ENCODE results near the gene NEXMIF.

The NEXMIF gene

GRCh38 chrX:74797338-74797887 lies 127.8 kb downstream of the NEXMIF start:
- TF ChIP-seq, protein P1, sequence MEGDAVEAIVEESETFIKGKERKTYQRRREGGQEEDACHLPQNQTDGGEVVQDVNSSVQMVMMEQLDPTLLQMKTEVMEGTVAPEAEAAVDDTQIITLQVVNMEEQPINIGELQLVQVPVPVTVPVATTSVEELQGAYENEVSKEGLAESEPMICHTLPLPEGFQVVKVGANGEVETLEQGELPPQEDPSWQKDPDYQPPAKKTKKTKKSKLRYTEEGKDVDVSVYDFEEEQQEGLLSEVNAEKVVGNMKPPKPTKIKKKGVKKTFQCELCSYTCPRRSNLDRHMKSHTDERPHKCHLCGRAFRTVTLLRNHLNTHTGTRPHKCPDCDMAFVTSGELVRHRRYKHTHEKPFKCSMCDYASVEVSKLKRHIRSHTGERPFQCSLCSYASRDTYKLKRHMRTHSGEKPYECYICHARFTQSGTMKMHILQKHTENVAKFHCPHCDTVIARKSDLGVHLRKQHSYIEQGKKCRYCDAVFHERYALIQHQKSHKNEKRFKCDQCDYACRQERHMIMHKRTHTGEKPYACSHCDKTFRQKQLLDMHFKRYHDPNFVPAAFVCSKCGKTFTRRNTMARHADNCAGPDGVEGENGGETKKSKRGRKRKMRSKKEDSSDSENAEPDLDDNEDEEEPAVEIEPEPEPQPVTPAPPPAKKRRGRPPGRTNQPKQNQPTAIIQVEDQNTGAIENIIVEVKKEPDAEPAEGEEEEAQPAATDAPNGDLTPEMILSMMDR (IDR thresholded peaks at IDR 0.05; ENCODE audit: low read length): no peak
- TF ChIP-seq EZH2phosphoT487 (IDR thresholded peaks at IDR 0.05; ENCODE audit: low read length) (no peak), EZH2 (optimal IDR thresholded peaks at IDR 0.05; ENCODE audit: low read depth, low read length) (no peak)
- Histone ChIP-seq H3K79me2 (ENCODE audit: low read length) (no peaks in the 10 kb centered on the region), H3K27ac (ENCODE audit: low read length) (no peak overlapping the region)

DNA sequence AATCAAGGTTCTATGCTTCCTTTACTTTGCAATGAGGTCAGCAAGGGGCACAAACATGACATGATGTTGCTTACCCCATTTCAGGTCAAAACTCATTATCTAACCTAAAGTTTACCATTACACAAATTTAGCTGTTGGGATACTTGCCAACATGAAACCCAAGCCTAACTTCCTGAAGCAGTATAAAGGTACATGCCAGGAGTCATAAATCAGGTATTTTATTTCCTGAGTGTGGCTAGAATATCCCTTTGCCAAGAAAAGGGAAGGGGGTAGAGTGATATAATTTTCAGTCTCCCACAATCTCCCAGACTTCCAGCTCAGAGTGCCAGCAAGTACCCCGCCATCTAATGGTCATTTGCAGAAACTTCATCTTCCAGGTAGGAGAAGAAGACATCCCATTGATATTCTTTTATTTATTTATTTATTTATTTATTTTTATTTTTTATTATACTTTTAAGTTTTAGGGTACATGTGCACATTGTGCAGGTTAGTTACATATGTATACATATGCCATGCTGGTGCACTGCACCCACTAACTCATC lies 136.6 kb downstream of the NEXMIF start:
- Histone ChIP-seq H2AFZ (ENCODE audit: low read length) (no peak overlapping the region), H3K9ac (ENCODE audit: low read length) (no peak overlapping the region), H3K27me3 (replicated peaks; ENCODE audit: insufficient read depth, low read length) (no peaks in the 10 kb centered on the region), H3K9me3 (replicated peaks; ENCODE audit: insufficient read depth, low read length) (no peaks in the 10 kb centered on the region), H3K36me3 (replicated peaks; ENCODE audit: insufficient read depth, low read length) (no peaks in the 10 kb centered on the region), H3K79me2 (ENCODE audit: low read length) (no peaks in the 10 kb centered on the region), H4K20me1 (ENCODE audit: insufficient read depth, low read length) (no peaks in the 10 kb centered on the region), H3K4me2 (ENCODE audit: low read depth, low read length) (no peak overlapping the region), H3K27ac (ENCODE audit: low read length) (no peak overlapping the region), H3K9me2 (replicated peaks; ENCODE audit: insufficient read depth, low read length) (no peaks in the 10 kb centered on the region), H3F3A (ENCODE audit: insufficient read depth, low read length) (no peaks in the 10 kb centered on the region), H3K4me3 (ENCODE audit: low read length) (no peak overlapping the region), H3K4me1 (ENCODE audit: low read length) (no peaks in the 10 kb centered on the region)
- TF ChIP-seq EZH2phosphoT487 (IDR thresholded peaks at IDR 0.05; ENCODE audit: low read length): no peak
- no peak for TF ChIP-seq EZH2 (optimal IDR thresholded peaks at IDR 0.05; ENCODE audit: low read depth, low read length)
- TF ChIP-seq, protein P1 (IDR thresholded peaks at IDR 0.05; ENCODE audit: low read length): no peak
- DNase-seq: no peak

More at GRCh38 chrX:74797338-74797887, 127.8 kb downstream of the NEXMIF start:
- no peaks in the 10 kb centered on the region for H4K20me1 ChIP-seq (ENCODE audit: insufficient read depth, low read length)
- no peak overlapping the region for H3K4me3 ChIP-seq (ENCODE audit: low read length)
- H3K27me3 ChIP-seq (replicated peaks; ENCODE audit: insufficient read depth, low read length): no peaks in the 10 kb centered on the region
- no peak for DNase-seq
- no peaks in the 10 kb centered on the region for H3K9me2 ChIP-seq (replicated peaks; ENCODE audit: insufficient read depth, low read length)
- H3K9me3 ChIP-seq (replicated peaks; ENCODE audit: insufficient read depth, low read length): no peaks in the 10 kb centered on the region
- H2AFZ ChIP-seq (ENCODE audit: low read length): no peak overlapping the region
- H3F3A ChIP-seq (ENCODE audit: insufficient read depth, low read length): no peaks in the 10 kb centered on the region
- no peak overlapping the region for H3K9ac ChIP-seq (ENCODE audit: low read length)
- H3K36me3 ChIP-seq (replicated peaks; ENCODE audit: insufficient read depth, low read length): no peaks in the 10 kb centered on the region
- no peak overlapping the region for H3K4me2 ChIP-seq (ENCODE audit: low read depth, low read length)
- no peaks in the 10 kb centered on the region for H3K4me1 ChIP-seq (ENCODE audit: low read length)

DNA sequence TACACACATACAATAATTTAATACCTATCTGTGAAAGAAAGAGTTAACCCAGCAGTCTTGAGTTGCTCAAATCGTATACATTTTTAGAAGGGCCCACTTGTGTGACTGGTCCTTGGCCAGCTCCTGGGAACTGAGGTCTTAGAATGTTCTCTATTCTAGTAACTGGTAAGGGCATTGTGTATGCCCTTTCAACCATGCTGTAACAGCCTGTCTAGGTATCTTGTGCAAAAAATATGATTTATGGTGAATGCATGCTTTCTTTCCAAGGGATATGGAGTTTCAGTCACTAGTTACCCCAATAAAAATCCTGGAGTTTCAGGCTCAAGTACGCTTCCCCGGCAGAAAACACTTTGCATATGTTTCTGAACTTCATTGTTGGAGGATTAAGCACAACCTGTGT lies 140.6 kb downstream of the NEXMIF start:
- Histone ChIP-seq H2AFZ (ENCODE audit: low read length) (no peak overlapping the region), H3K9me3 (replicated peaks; ENCODE audit: insufficient read depth, low read length) (no peaks in the 10 kb centered on the region), H3K27ac (ENCODE audit: low read length) (no peak overlapping the region), H3K4me3 (ENCODE audit: low read length) (no peak overlapping the region), H3F3A (ENCODE audit: insufficient read depth, low read length) (no peaks in the 10 kb centered on the region), H3K27me3 (replicated peaks; ENCODE audit: insufficient read depth, low read length) (no peaks in the 10 kb centered on the region), H3K9me2 (replicated peaks; ENCODE audit: insufficient read depth, low read length) (no peaks in the 10 kb centered on the region), H3K36me3 (replicated peaks; ENCODE audit: insufficient read depth, low read length) (no peaks in the 10 kb centered on the region), H3K79me2 (ENCODE audit: low read length) (no peaks in the 10 kb centered on the region), H4K20me1 (ENCODE audit: insufficient read depth, low read length) (no peaks in the 10 kb centered on the region), H3K9ac (ENCODE audit: low read length) (no peak overlapping the region), H3K4me2 (ENCODE audit: low read depth, low read length) (no peak overlapping the region), H3K4me1 (ENCODE audit: low read length) (no peaks in the 10 kb centered on the region)
- no peak for DNase-seq
- TF ChIP-seq, protein P1 (IDR thresholded peaks at IDR 0.05; ENCODE audit: low read length): no peak
